NCI-H1436 treated with DMSO at 0.1 percent for 48 hours (cell line): Measurements from ENCODE around the gene CDH19.

Experiments used
- DNase-seq: peaks from one replicate; lab custom pipeline; 2025; lab: John Stamatoyannopoulos, UW

Gene CDH19

GRCh38 chr18:66457245-66457644 lies 146.6 kb downstream of the CDH19 start:
- no peak for DNase-seq
